DOHH2 (cell line): Measurements from ENCODE around the gene AP4M1.

Experiments
- EZH2phosphoT487 ChIP-seq: fragments of 200-600 bp; sonication (generic); IDR thresholded peaks from 2 replicates; pipeline ENCODE4 v1.6.1; 2017; ENCODE audit warnings: borderline replicate concordance, mild to moderate bottlenecking, antibody characterized with exemption, low read length, moderate library complexity, mixed read lengths
- TF ChIP-seq, protein P1 (sequence below): fragments of 200-600 bp; sonication (generic); IDR thresholded peaks from one replicate; pipeline ENCODE4 v1.5.1; 2014; ENCODE audit warnings: antibody characterized with exemption, mild to moderate bottlenecking, low read depth, low read length; ENCODE audit not compliant: poor library complexity, severe bottlenecking

DNA sequence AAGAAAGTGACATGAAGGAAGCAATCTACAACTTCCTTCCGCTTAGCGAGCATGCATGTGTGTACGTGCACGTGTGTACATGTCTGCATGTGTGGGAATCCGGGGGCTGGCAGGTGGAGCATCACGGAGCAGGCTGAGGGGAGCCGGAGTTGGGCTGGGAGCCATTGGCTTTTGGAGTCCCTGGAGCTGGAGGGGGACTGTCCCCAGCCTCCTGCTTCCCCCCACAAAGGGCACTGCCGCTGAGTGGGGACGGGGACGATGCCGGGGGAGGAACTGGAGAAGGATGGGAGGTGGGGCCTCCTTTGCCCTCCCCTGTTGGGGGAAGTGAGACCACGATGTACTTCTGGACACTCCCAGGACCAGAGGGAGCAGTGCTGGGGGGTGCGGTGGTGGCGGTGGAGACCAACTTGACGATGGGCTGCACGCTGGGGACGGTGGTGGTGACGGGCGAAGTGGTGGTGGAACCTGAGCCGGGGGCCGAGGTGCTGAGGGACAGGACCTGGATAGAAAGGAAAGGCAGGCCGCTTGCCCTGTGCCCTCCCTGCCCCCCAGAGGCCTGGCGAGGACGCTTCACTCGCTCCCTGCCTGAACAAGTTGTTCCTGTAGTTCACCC, 5.8 kb downstream of the AP4M1 start:
- TF ChIP-seq, protein P1, sequence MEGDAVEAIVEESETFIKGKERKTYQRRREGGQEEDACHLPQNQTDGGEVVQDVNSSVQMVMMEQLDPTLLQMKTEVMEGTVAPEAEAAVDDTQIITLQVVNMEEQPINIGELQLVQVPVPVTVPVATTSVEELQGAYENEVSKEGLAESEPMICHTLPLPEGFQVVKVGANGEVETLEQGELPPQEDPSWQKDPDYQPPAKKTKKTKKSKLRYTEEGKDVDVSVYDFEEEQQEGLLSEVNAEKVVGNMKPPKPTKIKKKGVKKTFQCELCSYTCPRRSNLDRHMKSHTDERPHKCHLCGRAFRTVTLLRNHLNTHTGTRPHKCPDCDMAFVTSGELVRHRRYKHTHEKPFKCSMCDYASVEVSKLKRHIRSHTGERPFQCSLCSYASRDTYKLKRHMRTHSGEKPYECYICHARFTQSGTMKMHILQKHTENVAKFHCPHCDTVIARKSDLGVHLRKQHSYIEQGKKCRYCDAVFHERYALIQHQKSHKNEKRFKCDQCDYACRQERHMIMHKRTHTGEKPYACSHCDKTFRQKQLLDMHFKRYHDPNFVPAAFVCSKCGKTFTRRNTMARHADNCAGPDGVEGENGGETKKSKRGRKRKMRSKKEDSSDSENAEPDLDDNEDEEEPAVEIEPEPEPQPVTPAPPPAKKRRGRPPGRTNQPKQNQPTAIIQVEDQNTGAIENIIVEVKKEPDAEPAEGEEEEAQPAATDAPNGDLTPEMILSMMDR: no peak
- no peak for TF ChIP-seq EZH2phosphoT487
